GM12892 (cell line): ENCODE data around the gene PIBF1. TPM values are rescaled to one million over a fixed set of nuclear protein-coding genes. Genes with fewer than 3 reads are reported as not detected.
"Not testable (repeated sequence)": the region's sequence is repeated elsewhere in the genome, so short reads cannot be mapped to it uniquely, and the experiment has no call there.

Source experiments
- DNase-seq: peaks from one replicate; pipeline ENCODE4 v3.0.0; 2011; ENCODE audit not compliant: insufficient read length
- FAIRE-seq: peaks from 2 replicates; lab custom pipeline; 2011; peaks lifted over from hg19 to GRCh38; lab: Jason Lieb, UNC
- POLR2A ChIP-seq: IDR thresholded peaks from 2 replicates; pipeline ENCODE4 v1.6.1; 2011; ENCODE audit warnings: low read depth, low read length, control low read depth
- POLR2AphosphoS5 ChIP-seq: IDR thresholded peaks from 2 replicates; pipeline ENCODE4 v1.6.1; 2011; ENCODE audit warnings: low read depth, low read length, control low read depth
- TAF1 ChIP-seq: IDR thresholded peaks from 2 replicates; pipeline ENCODE4 v1.6.1; 2011; ENCODE audit warnings: low read depth, mild to moderate bottlenecking, control low read depth, low read length, borderline replicate concordance
- polyA plus RNA-seq: library from polyadenylated mRNA; unstranded; fragments of >200 nt; gene quantifications from one replicate; pipeline ENCODE4 v1.2.1, GENCODE V29; 2012; ENCODE audit warnings: missing spikeins, inconsistent platforms; ENCODE audit not compliant: missing spikeins

The PIBF1 gene
- polyA plus RNA-seq: 19.6 TPM

- TF ChIP-seq POLR2A: peak; percentile 96
- peak; percentile 73 for TF ChIP-seq TAF1
- peak; percentile 94 for TF ChIP-seq POLR2AphosphoS5
- peak; percentile 99 for FAIRE-seq
- DNase-seq: peak; percentile 71
Measured at GRCh38 chr13:72781451-72782439, at the start of gene PIBF1, which contains the start of gene DIS3. TSS of gene PIBF1 (plus strand) at chr13:72782133. CDS start at chr13:72783470, 1,337 bp downstream. TSS of gene DIS3 (minus strand) at chr13:72781900. CDS start at chr13:72781832, 68 bp downstream.

- DNase-seq (no peak), FAIRE-seq (no peak)
- TF ChIP-seq TAF1 (no peak), POLR2AphosphoS5 (no peak), POLR2A (no peak)
Measured at GRCh38 chr13:72737033-72737432, 44.9 kb upstream of the PIBF1 start.

- no peak for TF ChIP-seq POLR2AphosphoS5
- no peak for TF ChIP-seq POLR2A
- no peak for TF ChIP-seq TAF1
- FAIRE-seq: no peak
- no peak for DNase-seq
Measured at GRCh38 chr13:72740015-72740414, 41.9 kb upstream of the PIBF1 start.

GRCh38 chr13:72745260-72745659 lies 36.7 kb upstream of the PIBF1 start:
- no peak for FAIRE-seq
- no peak for TF ChIP-seq POLR2AphosphoS5
- TF ChIP-seq POLR2A: no peak
- TF ChIP-seq TAF1: no peak

GRCh38 chr13:72751220-72751619 lies 30.7 kb upstream of the PIBF1 start:
- DNase-seq (no peak), FAIRE-seq (no peak)
- TF ChIP-seq POLR2A (no peak), POLR2AphosphoS5 (no peak), TAF1 (no peak)

More at GRCh38 chr13:72745260-72745659, 36.7 kb upstream of the PIBF1 start:
- DNase-seq: no peak

GRCh38 chr13:72754111-72754510 lies 27.8 kb upstream of the PIBF1 start:
- no peak for DNase-seq
- TF ChIP-seq POLR2AphosphoS5 (no peak), TAF1 (no peak), POLR2A (no peak)
- FAIRE-seq: no peak

GRCh38 chr13:72757792-72758535 lies 24.0 kb upstream of the PIBF1 start:
- FAIRE-seq (no peak), DNase-seq (no peak)
- TF ChIP-seq TAF1 (no peak), POLR2AphosphoS5 (no peak), POLR2A (no peak)

- TF ChIP-seq TAF1: no peak
- TF ChIP-seq POLR2A: no peak
- TF ChIP-seq POLR2AphosphoS5: no peak
- FAIRE-seq: peak; percentile 14
- no peak for DNase-seq
Measured at GRCh38 chr13:72760189-72760588, 21.7 kb upstream of the PIBF1 start.

GRCh38 chr13:72763411-72763810 lies 18.5 kb upstream of the PIBF1 start:
- FAIRE-seq: no peak
- no peak for DNase-seq
- no peak for TF ChIP-seq TAF1
- TF ChIP-seq POLR2AphosphoS5: no peak
- TF ChIP-seq POLR2A: no peak

- no peak for TF ChIP-seq POLR2AphosphoS5
- no peak for TF ChIP-seq TAF1
- TF ChIP-seq POLR2A: no peak
- FAIRE-seq: peak; percentile 33
- no peak for DNase-seq
Measured at GRCh38 chr13:72774019-72774418, 7.9 kb upstream of the PIBF1 start.

GRCh38 chr13:72782717-72783116 lies 784 bp downstream of the PIBF1 start:
- FAIRE-seq (no peak), DNase-seq (no peak)
- TF ChIP-seq POLR2A (no peak), POLR2AphosphoS5 (no peak), TAF1 (no peak)

GRCh38 chr13:72784679-72785078 lies 2.7 kb downstream of the PIBF1 start:
- not testable (repeated sequence) for FAIRE-seq, DNase-seq

GRCh38 chr13:72788831-72789230 lies 6.9 kb downstream of the PIBF1 start:
- no peak for TF ChIP-seq POLR2AphosphoS5
- TF ChIP-seq TAF1: no peak
- no peak for TF ChIP-seq POLR2A
- DNase-seq: no peak
- peak; percentile 60 for FAIRE-seq

- FAIRE-seq (no peak), DNase-seq (no peak)
- TF ChIP-seq POLR2A (no peak), POLR2AphosphoS5 (no peak), TAF1 (no peak)
Measured at GRCh38 chr13:72792640-72793039, 10.7 kb downstream of the PIBF1 start.
